BJ (cell line): ENCODE measurements around the gene SPRR5. TPM values are rescaled to one million over a fixed set of nuclear protein-coding genes. Genes with fewer than 3 reads are reported as not detected.

Experiments used
- CTCF ChIA-PET: fragments of 350-600 bp; formaldehyde crosslinking; extraction: SDS; loops from one replicate; lab custom pipeline; 2021; ENCODE audit warnings: antibody characterized with exemption, inconsistent platforms; lab: Yijun Ruan, JAX
- POLR2A ChIA-PET: fragments of 300-600 bp; sonication (Branson Sonifier 250); formaldehyde crosslinking; extraction: SDS; loops from one replicate; lab custom pipeline; 2021; ENCODE audit warnings: antibody characterized with exemption; lab: Charles Lee
- DNase-seq: peaks from one replicate; pipeline ENCODE4 v3.0.0-alpha.2; 2011; ENCODE audit warnings: low read depth
- H3K27me3 ChIP-seq: 2 replicates; pipeline ENCODE4 v1.6.0; 2011; ENCODE audit warnings: low read length; ENCODE audit not compliant: control insufficient read depth, insufficient read depth
- H3K36me3 ChIP-seq: 2 replicates; pipeline ENCODE4 v1.5.1; 2011; ENCODE audit warnings: low read length; ENCODE audit not compliant: control insufficient read depth, insufficient read depth
- H3K4me3 ChIP-seq: 2 replicates; pipeline ENCODE4 v1.5.1; 2011; ENCODE audit warnings: low read depth, mild to moderate bottlenecking, control low read depth, low read length
- polyA plus RNA-seq: library from polyadenylated mRNA; depleted of rRNA; stranded (reverse); fragments of >200 nt; gene quantifications from 2 replicates; pipeline ENCODE4 v1.2.3, GENCODE V29; 2011
- TF ChIP-seq, protein P1 (sequence below): IDR thresholded peaks from 2 replicates; pipeline ENCODE4 v1.5.1; 2011; ENCODE audit warnings: low read depth, mild to moderate bottlenecking, control low read depth, inconsistent platforms, low read length, moderate library complexity; ENCODE audit not compliant: insufficient read depth

The SPRR5 gene
- polyA plus RNA-seq, 1 experiment: not detected

DNA sequence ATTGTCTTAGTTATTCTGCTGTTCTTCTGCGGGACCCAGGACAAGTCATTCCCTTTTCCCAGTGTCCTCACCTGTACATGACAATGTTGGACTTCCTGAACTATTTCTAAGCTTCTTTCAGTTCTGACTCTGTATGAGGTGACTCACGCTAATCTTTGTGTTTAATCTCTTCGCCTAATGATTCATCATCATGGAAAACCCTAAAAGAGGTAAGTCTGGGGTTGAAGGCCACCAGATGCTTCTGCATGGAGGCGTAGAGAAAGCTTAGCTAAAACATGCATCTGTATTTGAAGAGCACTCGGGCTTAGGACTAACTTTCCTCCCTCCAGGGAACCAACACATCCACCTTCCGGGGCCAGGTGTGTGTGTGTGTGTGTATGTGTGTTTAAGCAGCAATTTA is 7.4 kb downstream of the SPRR5 start:
- Histone ChIP-seq H3K27me3 (peaks cover 2% of the 10 kb centered on the region; the same call in 1 of the 2 replicates), H3K36me3 (no peaks in the 10 kb centered on the region), H3K4me3 (no peak overlapping the region)
- ChIA-PET POLR2A (no interaction called here), CTCF (interaction anchor here (1.0 to 1.3 kb wide), 2 partner anchors 27 to 28 kb away, joined by 4 read pairs; no protein-coding TSS in a partner anchor)
- DNase-seq: no peak
- TF ChIP-seq, protein P1, sequence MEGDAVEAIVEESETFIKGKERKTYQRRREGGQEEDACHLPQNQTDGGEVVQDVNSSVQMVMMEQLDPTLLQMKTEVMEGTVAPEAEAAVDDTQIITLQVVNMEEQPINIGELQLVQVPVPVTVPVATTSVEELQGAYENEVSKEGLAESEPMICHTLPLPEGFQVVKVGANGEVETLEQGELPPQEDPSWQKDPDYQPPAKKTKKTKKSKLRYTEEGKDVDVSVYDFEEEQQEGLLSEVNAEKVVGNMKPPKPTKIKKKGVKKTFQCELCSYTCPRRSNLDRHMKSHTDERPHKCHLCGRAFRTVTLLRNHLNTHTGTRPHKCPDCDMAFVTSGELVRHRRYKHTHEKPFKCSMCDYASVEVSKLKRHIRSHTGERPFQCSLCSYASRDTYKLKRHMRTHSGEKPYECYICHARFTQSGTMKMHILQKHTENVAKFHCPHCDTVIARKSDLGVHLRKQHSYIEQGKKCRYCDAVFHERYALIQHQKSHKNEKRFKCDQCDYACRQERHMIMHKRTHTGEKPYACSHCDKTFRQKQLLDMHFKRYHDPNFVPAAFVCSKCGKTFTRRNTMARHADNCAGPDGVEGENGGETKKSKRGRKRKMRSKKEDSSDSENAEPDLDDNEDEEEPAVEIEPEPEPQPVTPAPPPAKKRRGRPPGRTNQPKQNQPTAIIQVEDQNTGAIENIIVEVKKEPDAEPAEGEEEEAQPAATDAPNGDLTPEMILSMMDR: no peak

DNA sequence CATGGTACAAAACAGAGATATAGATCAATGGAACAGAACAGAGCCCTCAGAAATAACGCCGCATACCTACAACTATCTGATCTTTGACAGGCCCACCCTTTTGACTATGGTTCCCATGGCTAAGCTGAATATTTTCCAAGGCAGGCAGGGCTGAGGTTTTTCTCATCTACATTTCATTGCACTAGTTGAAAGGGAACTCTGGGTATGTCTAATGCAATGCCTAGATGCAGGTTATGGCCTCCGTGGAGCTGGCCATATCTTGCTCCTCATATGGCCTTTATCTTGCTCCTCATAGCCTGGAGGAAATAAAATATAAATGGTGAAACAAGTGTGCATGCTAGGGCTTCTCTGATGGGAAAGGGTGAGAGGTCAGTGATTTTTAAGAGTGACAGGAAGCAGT is 10.6 kb downstream of the SPRR5 start:
- Histone ChIP-seq H3K36me3 (no peaks in the 10 kb centered on the region), H3K4me3 (no peak overlapping the region), H3K27me3 (no peaks in the 10 kb centered on the region)
- ChIA-PET CTCF (no interaction called here), POLR2A (no interaction called here)
- TF ChIP-seq, protein P1: no peak
- DNase-seq: no peak

DNA sequence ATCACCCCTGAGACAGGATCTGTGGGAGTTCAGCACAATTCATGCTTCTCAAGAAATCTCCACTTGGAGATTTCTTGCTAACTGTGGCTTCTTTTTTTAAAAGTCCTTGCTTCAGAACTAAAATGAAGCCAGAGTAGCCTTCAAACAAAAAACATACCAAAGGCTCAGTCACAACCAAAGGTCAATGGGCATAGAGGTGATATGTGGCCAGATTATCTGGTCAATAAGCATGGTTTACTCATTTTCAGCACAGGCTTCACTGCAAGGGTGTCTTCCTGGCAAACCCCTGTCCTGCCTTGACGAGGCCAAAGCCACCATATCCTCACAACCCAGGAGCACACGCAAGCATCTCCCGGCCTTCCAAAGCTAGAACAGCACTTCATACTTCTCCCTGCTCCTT is 12.3 kb downstream of the SPRR5 start:
- TF ChIP-seq, protein P1: no peak
- CTCF ChIA-PET: no interaction called here
- no peaks in the 10 kb centered on the region for H3K36me3 ChIP-seq
- H3K4me3 ChIP-seq: no peak overlapping the region
- H3K27me3 ChIP-seq: no peaks in the 10 kb centered on the region
- DNase-seq: no peak
- POLR2A ChIA-PET: no interaction called here

DNA sequence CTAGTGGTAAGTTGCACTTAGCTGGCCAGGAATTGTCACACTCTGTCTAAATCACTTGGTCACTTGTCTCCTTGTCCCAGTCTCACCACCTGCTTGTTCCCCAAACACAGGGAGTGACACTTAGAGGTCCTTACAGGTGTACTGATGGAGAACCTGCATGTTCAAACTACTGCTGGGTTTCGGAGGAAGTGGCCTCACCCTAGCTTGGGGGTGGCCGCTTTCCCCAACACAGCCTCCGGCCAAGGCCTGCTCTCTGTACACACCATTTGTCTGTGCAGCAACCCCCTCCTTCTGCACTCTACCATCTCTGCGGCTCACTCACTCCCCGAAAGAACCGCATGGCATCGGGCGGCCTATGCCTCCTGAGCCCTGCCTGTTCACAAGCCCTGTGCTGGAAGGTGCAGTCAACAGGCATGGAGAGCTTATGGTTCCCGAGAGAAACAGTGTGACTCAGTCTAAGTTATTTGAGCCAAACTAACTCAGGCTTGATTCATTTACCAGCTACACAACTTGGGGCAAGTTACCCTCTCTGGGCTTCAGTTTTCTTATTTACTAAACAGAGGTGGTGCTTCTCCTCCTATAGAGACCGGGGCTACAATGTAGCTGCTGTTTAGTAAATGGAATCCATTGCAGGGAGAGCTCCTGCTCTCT is 12.9 kb downstream of the SPRR5 start:
- TF ChIP-seq, protein P1: no peak
- ChIA-PET CTCF (no interaction called here), POLR2A (no interaction called here)
- Histone ChIP-seq H3K27me3 (no peaks in the 10 kb centered on the region), H3K4me3 (no peak overlapping the region), H3K36me3 (no peaks in the 10 kb centered on the region)
- no peak for DNase-seq

DNA sequence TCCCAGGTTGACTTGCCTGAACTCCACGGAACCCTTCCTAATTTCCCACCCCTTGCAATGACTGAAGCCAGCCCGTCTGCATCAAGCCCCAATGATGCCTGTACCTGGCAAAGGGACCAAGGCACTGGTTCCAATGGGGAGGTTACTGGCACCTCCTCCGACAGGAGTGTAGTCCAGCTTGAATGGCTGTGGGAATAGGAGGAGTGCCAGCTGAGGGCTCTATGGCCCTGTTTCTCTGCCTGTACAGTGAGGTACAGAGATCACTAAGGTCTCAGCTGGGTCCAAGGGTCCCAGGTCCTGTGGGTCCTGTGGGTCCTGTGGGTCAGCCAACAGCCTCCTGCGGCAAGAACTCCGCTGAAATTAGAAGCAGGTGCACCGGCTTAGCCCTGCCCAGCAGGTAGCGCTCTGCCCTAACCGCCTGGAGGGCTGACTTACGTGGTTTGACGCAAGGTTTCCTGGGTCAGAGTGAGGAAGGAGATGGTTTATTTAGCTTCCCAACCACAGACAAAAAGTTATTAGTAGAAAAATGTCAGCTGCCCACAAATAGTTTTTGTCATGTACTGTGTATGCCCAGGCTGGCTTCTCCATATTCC is 13.5 kb downstream of the SPRR5 start:
- ChIA-PET CTCF (no interaction called here), POLR2A (no interaction called here)
- no peak for DNase-seq
- Histone ChIP-seq H3K36me3 (no peaks in the 10 kb centered on the region), H3K27me3 (no peaks in the 10 kb centered on the region), H3K4me3 (no peak overlapping the region)
- TF ChIP-seq, protein P1: no peak
